HCT116 (cell line): ENCODE results near the gene RAB3GAP2.

Experiments used
- CTCF ChIP-seq, 3 experiments: fragments of 200-600 bp in 1 of 3; sonication (generic) in 1 of 3; IDR thresholded peaks in 2 of 3; conservative IDR thresholded peaks in 1 of 3; 2 replicates each; pipeline ENCODE4 v1.5.1; 2012 to 2017; ENCODE audit warnings: low read depth in 2 of 3, low read length in 2 of 3, antibody characterized with exemption in 1 of 3, borderline replicate concordance in 1 of 3, control low read depth in 1 of 3, mild to moderate bottlenecking in 1 of 3, mixed read lengths in 1 of 3, mixed run types in 1 of 3, moderate library complexity in 1 of 3; ENCODE audit not compliant: insufficient read depth in 1 of 3
- EGR1 ChIP-seq: IDR thresholded peaks from 2 replicates; pipeline ENCODE4 v1.6.1; 2012; ENCODE audit warnings: low read depth
- FOSL1 ChIP-seq: IDR thresholded peaks from 2 replicates; pipeline ENCODE4 v1.6.1; 2012; ENCODE audit warnings: low read depth
- JUND ChIP-seq: IDR thresholded peaks from 2 replicates; pipeline ENCODE4 v1.6.1; 2012
- SP1 ChIP-seq: IDR thresholded peaks from 2 replicates; pipeline ENCODE4 v1.6.1; 2012; ENCODE audit warnings: low read depth
- ZNF274 ChIP-seq: fragments of 200-500 bp; sonication (Bioruptor generic); IDR thresholded peaks from 2 replicates; pipeline ENCODE4 v1.6.1; 2014; ENCODE audit warnings: mild to moderate bottlenecking, low read depth, low read length, inconsistent platforms

DNA sequence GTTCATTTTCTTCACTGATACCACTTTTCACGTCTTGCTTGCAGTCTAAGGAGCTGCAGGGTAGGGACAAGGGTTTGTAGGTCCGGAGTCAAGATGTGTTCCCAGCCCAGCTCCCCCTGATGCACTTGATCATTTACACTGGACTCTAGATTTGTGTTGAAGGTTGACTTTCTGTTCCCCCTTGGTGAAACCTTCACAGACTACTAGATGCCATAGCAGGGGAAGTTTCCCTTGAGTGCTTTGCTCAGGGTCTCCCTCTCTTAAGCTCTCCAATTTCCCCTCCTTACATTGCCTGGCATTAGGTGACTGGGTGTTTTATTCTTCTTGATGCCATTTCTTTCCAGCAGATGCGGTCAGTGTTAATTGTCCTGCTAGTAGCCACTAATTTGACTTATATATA is 8.0 kb upstream of the RAB3GAP2 start:
- TF ChIP-seq FOSL1 (no peak), JUND (no peak), CTCF (IDR thresholded peaks at IDR 0.05 in 2 of 3, conservative IDR thresholded peaks at IDR 0.05 in 1 of 3; ENCODE audit: borderline replicate concordance in 1 of 3, insufficient read depth in 1 of 3, low read depth in 2 of 3, low read length in 2 of 3) (no peak), SP1 (no peak), ZNF274 (no peak), EGR1 (no peak)
